Keratinocyte (primary cell): ENCODE measurements around the gene KRTAP9-4. TPM values are rescaled to one million over a fixed set of nuclear protein-coding genes. Genes with fewer than 3 reads are reported as not detected.
"Not testable (repeated sequence)": the region's sequence is repeated elsewhere in the genome, so short reads cannot be mapped to it uniquely, and the experiment has no call there.

Experiments
- DNase-seq: peaks from one replicate; pipeline ENCODE4 v3.0.0-alpha.2; 2011; ENCODE audit warnings: low read depth, missing footprints, low spot score
- FAIRE-seq: peaks from 2 replicates; lab custom pipeline; 2011; peaks lifted over from hg19 to GRCh38; lab: Jason Lieb, UNC
- H2AFZ ChIP-seq: 2 replicates; pipeline ENCODE4 v1.6.0; 2012; ENCODE audit warnings: low read length, control low read depth, inconsistent platforms; ENCODE audit not compliant: control insufficient read depth
- H3K27ac ChIP-seq: 2 replicates; pipeline ENCODE4 v1.5.1; 2011; ENCODE audit warnings: low read length; ENCODE audit not compliant: control insufficient read depth, insufficient read depth
- H3K27me3 ChIP-seq: 3 replicates; pipeline ENCODE4 v1.6.0; 2011; ENCODE audit warnings: low read length; ENCODE audit not compliant: control insufficient read depth, insufficient read depth; ENCODE audit errors: extremely low read depth
- H3K36me3 ChIP-seq, 2 experiments: 2 replicates in 1 of 2; 3 replicates in 1 of 2; pipeline ENCODE4 v1.5.1; 2011; ENCODE audit warnings: low read length in 2 of 2, mild to moderate bottlenecking in 1 of 2; ENCODE audit not compliant: control insufficient read depth in 2 of 2, insufficient read depth in 2 of 2; ENCODE audit errors: extremely low read depth in 1 of 2
- H3K4me1 ChIP-seq: 3 replicates; pipeline ENCODE4 v1.5.1; 2011; ENCODE audit warnings: low read length; ENCODE audit not compliant: control insufficient read depth, insufficient read depth; ENCODE audit errors: extremely low read depth
- H3K4me2 ChIP-seq: 3 replicates; pipeline ENCODE4 v1.6.0; 2011; ENCODE audit warnings: low read depth, low read length; ENCODE audit not compliant: control insufficient read depth, insufficient read depth; ENCODE audit errors: extremely low read depth
- H3K4me3 ChIP-seq, 3 experiments: fragments of 200-600 bp in 1 of 3; sonication (generic) in 1 of 3; 2 replicates in 2 of 3; 3 replicates in 1 of 3; pipeline ENCODE4 v1.5.1; 2011 to 2016; ENCODE audit warnings: low read length in 3 of 3, mild to moderate bottlenecking in 3 of 3, control low read depth in 2 of 3, inconsistent platforms in 1 of 3, low read depth in 1 of 3, mixed read lengths in 1 of 3, mixed run types in 1 of 3, moderate library complexity in 1 of 3; ENCODE audit not compliant: control insufficient read depth in 2 of 3, insufficient read depth in 2 of 3; ENCODE audit errors: extremely low read depth in 1 of 3
- H3K79me2 ChIP-seq: 2 replicates; pipeline ENCODE4 v1.6.0; 2012; ENCODE audit warnings: low read length; ENCODE audit not compliant: control insufficient read depth, insufficient read depth
- H3K9ac ChIP-seq: 3 replicates; pipeline ENCODE4 v1.6.0; 2011; ENCODE audit warnings: low read length; ENCODE audit not compliant: control insufficient read depth, insufficient read depth; ENCODE audit errors: extremely low read depth
- H3K9me1 ChIP-seq: 3 replicates; pipeline ENCODE4 v1.6.0; 2011; ENCODE audit warnings: low read length; ENCODE audit not compliant: control insufficient read depth, insufficient read depth; ENCODE audit errors: extremely low read depth
- H3K9me3 ChIP-seq: 2 replicates; pipeline ENCODE4 v1.5.1; 2012; ENCODE audit warnings: low read depth, low read length; ENCODE audit not compliant: control insufficient read depth
- H4K20me1 ChIP-seq: 3 replicates; pipeline ENCODE4 v1.6.0; 2011; ENCODE audit warnings: low read length; ENCODE audit not compliant: control insufficient read depth, insufficient read depth; ENCODE audit errors: extremely low read depth
- CTCF ChIP-seq, 3 experiments: IDR thresholded peaks in 1 of 3; conservative IDR thresholded peaks in 1 of 3; optimal IDR thresholded peaks in 1 of 3; 2 replicates in 2 of 3; 3 replicates in 1 of 3; pipeline versions ENCODE3 to v1.5.1; 2011; ENCODE audit warnings: low read length in 3 of 3, mild to moderate bottlenecking in 3 of 3, moderate library complexity in 2 of 3, control low read depth in 1 of 3, inconsistent platforms in 1 of 3; ENCODE audit not compliant: insufficient read depth in 2 of 3; ENCODE audit errors: extremely low read depth in 1 of 3
- EZH2 ChIP-seq: IDR thresholded peaks from one replicate; pipeline ENCODE4 v1.6.1; 2012; ENCODE audit warnings: inconsistent platforms, mild to moderate bottlenecking, low read length, moderate library complexity
- dilution Hi-C: fragments of 300-500 bp; cut with MboI; formaldehyde crosslinking; loops from one replicate; pipeline ENCODE4 v1.7.0; 2020; ENCODE audit warnings: low sequenced_read_pairs; ENCODE audit not compliant: extremely low pct_ligation_motif_present
- polyA plus RNA-seq, 5 experiments: library from polyadenylated mRNA; depleted of rRNA in 3 of 5; stranded (reverse) in 3 of 5; stranded (forward) in 1 of 5; unstranded in 1 of 5; fragments of >200 nt; gene quantifications; 1 replicate in 1 of 5; 2 replicates in 3 of 5; 3 replicates in 1 of 5; pipeline versions ENCODE4 v1.2.1 to v1.2.3, GENCODE V29; 2011 to 2012; ENCODE audit warnings: missing spikeins in 2 of 5, low read depth in 1 of 5, low replicate concordance in 1 of 5

The KRTAP9-4 gene
- polyA plus RNA-seq, 1 donor (not counting 4 experiments of a cell fraction or from before 2014, with no cell fraction given), result not detected

- Histone ChIP-seq H2AFZ (no peak overlapping the region), H3K27me3 (no peaks in the 10 kb centered on the region), H3K4me3 (no peak overlapping the region), H3K9ac (no peak overlapping the region), H3K9me1 (no peaks in the 10 kb centered on the region), H3K36me3 (no peaks in the 10 kb centered on the region), H4K20me1 (no peaks in the 10 kb centered on the region), H3K27ac (no peak overlapping the region), H3K79me2 (no peaks in the 10 kb centered on the region), H3K4me2 (no peak overlapping the region), H3K9me3 (no peaks in the 10 kb centered on the region), H3K4me1 (no peaks in the 10 kb centered on the region)
- TF ChIP-seq EZH2 (no peak), CTCF (optimal IDR thresholded peaks at IDR 0.05 in 1 of 3, IDR thresholded peaks at IDR 0.05 in 1 of 3, conservative IDR thresholded peaks at IDR 0.05 in 1 of 3; ENCODE audit: extremely low read depth in 1 of 3, insufficient read depth in 2 of 3, low read length in 3 of 3) (no peak)
- DNase-seq (no peak), FAIRE-seq (no peak)
- dilution Hi-C loops, result no loop called here
These were observed 19.4 kb upstream of the KRTAP9-4 start for GRCh38 chr17:41230094-41230493.

GRCh38 chr17:41231731-41232130 lies 17.8 kb upstream of the KRTAP9-4 start:
- Histone ChIP-seq H2AFZ (no peak overlapping the region), H3K9me1 (no peaks in the 10 kb centered on the region), H4K20me1 (no peaks in the 10 kb centered on the region), H3K9me3 (no peaks in the 10 kb centered on the region), H3K4me1 (no peaks in the 10 kb centered on the region), H3K9ac (no peak overlapping the region), H3K27me3 (no peaks in the 10 kb centered on the region), H3K4me2 (no peak overlapping the region), H3K4me3 (no peak overlapping the region), H3K79me2 (no peaks in the 10 kb centered on the region), H3K36me3 (no peaks in the 10 kb centered on the region), H3K27ac (no peak overlapping the region)
- FAIRE-seq (no peak), DNase-seq (no peak)
- TF ChIP-seq CTCF (optimal IDR thresholded peaks at IDR 0.05 in 1 of 3, IDR thresholded peaks at IDR 0.05 in 1 of 3, conservative IDR thresholded peaks at IDR 0.05 in 1 of 3; ENCODE audit: extremely low read depth in 1 of 3, insufficient read depth in 2 of 3, low read length in 3 of 3) (no peak), EZH2 (no peak)
- dilution Hi-C loops, result no loop called here

GRCh38 chr17:41232399-41233105 lies 16.9 kb upstream of the KRTAP9-4 start, which contains the start of gene KRTAP9-3:
Gene KRTAP9-3 (plus strand): TSS chr17:41232449. CDS start chr17:41232502, 53 bp downstream.
- H3K4me3 ChIP-seq, H3K4me1 ChIP-seq, H3K9me1 ChIP-seq, FAIRE-seq, H3K79me2 ChIP-seq, dilution Hi-C loops, H4K20me1 ChIP-seq, H3K27ac ChIP-seq, H3K9me3 ChIP-seq, H3K9ac ChIP-seq, H3K4me2 ChIP-seq, H3K27me3 ChIP-seq, H2AFZ ChIP-seq, H3K36me3 ChIP-seq, DNase-seq: not testable (repeated sequence)

- H2AFZ ChIP-seq, H3K4me3 ChIP-seq, H3K27me3 ChIP-seq, H3K9ac ChIP-seq, H3K9me1 ChIP-seq, H3K79me2 ChIP-seq, H3K9me3 ChIP-seq, FAIRE-seq, H3K36me3 ChIP-seq, H4K20me1 ChIP-seq, H3K4me2 ChIP-seq, DNase-seq, dilution Hi-C loops, H3K27ac ChIP-seq, H3K4me1 ChIP-seq: not testable (repeated sequence)
These were observed 12.4 kb upstream of the KRTAP9-4 start for GRCh38 chr17:41237116-41237515.
